Activated naive CD8-positive, alpha-beta T cell (primary cell): Measurements from ENCODE around the gene CPT1B.

ENCODE experiments used
- H3K27ac Mint-ChIP-seq: one replicate; pipeline ENCODE4 v1.8.0; 2021; ENCODE audit warnings: mixed read lengths
- H3K27me3 Mint-ChIP-seq: one replicate; pipeline ENCODE4 v1.8.0; 2021; ENCODE audit warnings: mixed read lengths
- H3K36me3 Mint-ChIP-seq: one replicate; pipeline ENCODE4 v1.8.0; 2021; ENCODE audit warnings: mixed read lengths
- H3K4me1 Mint-ChIP-seq: one replicate; pipeline ENCODE4 v1.8.0; 2021; ENCODE audit warnings: low read depth, mixed read lengths
- H3K4me3 Mint-ChIP-seq: one replicate; pipeline ENCODE4 v1.8.0; 2021; ENCODE audit warnings: mild to moderate bottlenecking, mixed read lengths
- H3K9me3 Mint-ChIP-seq: one replicate; pipeline ENCODE4 v1.8.0; 2021; ENCODE audit warnings: low read depth, mixed read lengths

The CPT1B gene

DNA sequence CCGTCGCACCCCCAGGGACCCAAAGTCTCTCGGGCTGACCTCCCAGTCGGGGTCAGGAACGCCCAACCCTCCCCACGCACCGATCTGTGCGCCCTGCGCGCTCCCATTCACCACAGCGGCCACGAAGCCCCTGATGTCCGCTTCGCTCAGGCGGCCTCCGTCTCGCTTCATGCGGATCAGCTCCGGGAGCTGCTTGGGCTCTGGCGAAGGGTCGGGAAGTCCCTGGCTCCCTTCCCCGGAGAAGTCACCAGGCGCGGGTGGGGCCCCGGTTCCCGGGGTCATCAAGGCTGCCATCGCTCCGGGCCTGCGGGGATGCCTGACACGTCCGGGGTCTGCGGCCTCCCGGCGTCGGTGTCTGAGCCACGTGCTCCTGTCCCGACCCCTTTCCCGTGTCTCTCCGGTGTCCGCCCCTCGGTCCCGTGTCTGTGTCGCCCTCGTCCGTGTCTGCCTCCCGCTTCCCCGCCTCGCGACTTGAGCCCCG, 48.8 kb downstream of the CPT1B start:
- H3K4me3 Mint-ChIP-seq, result peak overlapping the region; percentile 61
- H3K27ac Mint-ChIP-seq, result no peak overlapping the region
- peaks cover 2% of the 10 kb centered on the region for H3K36me3 Mint-ChIP-seq
- H3K4me1 Mint-ChIP-seq, result peaks cover 37% of the 10 kb centered on the region
- no peaks in the 10 kb centered on the region for H3K27me3 Mint-ChIP-seq
- no peaks in the 10 kb centered on the region for H3K9me3 Mint-ChIP-seq

DNA sequence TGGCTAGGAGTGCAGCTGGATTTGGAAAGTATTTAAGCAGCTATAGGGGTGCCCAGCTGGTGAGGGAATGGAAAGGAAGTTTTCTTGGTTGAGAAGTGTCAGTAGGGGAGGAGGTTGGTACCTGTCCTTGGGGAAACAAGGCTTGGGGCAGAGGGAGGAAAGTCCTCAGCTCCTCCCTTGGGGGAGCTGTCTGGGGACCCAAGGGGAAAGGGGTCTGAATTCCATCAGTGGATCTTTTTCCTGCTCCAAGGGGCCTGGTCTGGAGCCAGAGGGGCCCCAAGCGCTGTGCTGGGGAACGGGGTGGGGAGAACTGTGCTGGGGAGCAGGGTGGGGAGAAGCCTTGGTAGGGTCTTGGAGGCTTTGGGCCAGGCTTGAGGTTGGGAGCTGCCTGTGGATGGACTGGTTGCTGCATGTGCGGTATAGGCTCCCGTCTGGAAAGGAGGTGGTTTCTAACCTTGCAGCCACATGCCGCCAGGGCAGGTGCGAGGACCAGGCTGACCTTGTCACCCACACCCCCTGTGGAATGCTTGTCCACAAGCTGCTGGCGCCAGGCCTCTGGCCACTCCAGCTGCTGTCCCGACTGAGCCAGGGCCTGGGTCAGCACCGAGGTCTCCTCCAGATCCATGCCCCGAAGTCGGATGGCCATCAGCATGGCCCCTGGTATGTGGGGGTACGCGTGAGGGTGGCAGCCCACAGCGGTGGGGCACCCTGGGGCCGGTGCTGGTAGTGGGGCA, 49.4 kb downstream of the CPT1B start:
- H3K27ac Mint-ChIP-seq, result peak overlapping the region; percentile 80

GRCh38 chr22:50527921-50528681, 50.1 kb downstream of the CPT1B start:
- Mint-ChIP-seq H3K4me1 (peaks cover 27% of the 10 kb centered on the region), H3K36me3 (peaks cover 2% of the 10 kb centered on the region), H3K4me3 (peak overlapping the region; percentile 77), H3K27ac (peak overlapping the region; percentile 80), H3K27me3 (no peaks in the 10 kb centered on the region), H3K9me3 (no peaks in the 10 kb centered on the region)

More for the DNA sequence above, 49.4 kb downstream of the CPT1B start:
- no peaks in the 10 kb centered on the region for H3K27me3 Mint-ChIP-seq
- H3K9me3 Mint-ChIP-seq, result no peaks in the 10 kb centered on the region
- H3K4me1 Mint-ChIP-seq, result peaks cover 33% of the 10 kb centered on the region
- H3K36me3 Mint-ChIP-seq, result peaks cover 2% of the 10 kb centered on the region
- peak overlapping the region; percentile 77 for H3K4me3 Mint-ChIP-seq

- no peaks in the 10 kb centered on the region for H3K27me3 Mint-ChIP-seq
- H3K4me1 Mint-ChIP-seq, result peaks cover 23% of the 10 kb centered on the region
- peak overlapping the region; percentile 80 for H3K27ac Mint-ChIP-seq
- H3K4me3 Mint-ChIP-seq, result peak overlapping the region; percentile 77
- H3K9me3 Mint-ChIP-seq, result no peaks in the 10 kb centered on the region
- H3K36me3 Mint-ChIP-seq, result peaks cover 2% of the 10 kb centered on the region
Measured at GRCh38 chr22:50526834-50527801, 51.1 kb downstream of the CPT1B start.

GRCh38 chr22:50526108-50526833, 52.0 kb downstream of the CPT1B start:
- Mint-ChIP-seq H3K9me3 (no peaks in the 10 kb centered on the region), H3K27me3 (no peaks in the 10 kb centered on the region), H3K4me3 (peak overlapping the region; percentile 77), H3K36me3 (peaks cover 2% of the 10 kb centered on the region), H3K27ac (peak overlapping the region; percentile 80), H3K4me1 (peaks cover 23% of the 10 kb centered on the region)

GRCh38 chr22:50525858-50526107, 52.4 kb downstream of the CPT1B start:
- Mint-ChIP-seq H3K27me3 (no peaks in the 10 kb centered on the region), H3K4me3 (peak overlapping the region; percentile 90), H3K27ac (peak overlapping the region; percentile 61), H3K4me1 (peaks cover 23% of the 10 kb centered on the region), H3K9me3 (no peaks in the 10 kb centered on the region), H3K36me3 (peaks cover 2% of the 10 kb centered on the region)

- peak within 1 kb of the TSS; percentile 61 for H3K27ac Mint-ChIP-seq
- H3K4me1 Mint-ChIP-seq, result peaks cover 23% of the 10 kb centered on the region
- peaks cover 2% of the 10 kb centered on the region for H3K36me3 Mint-ChIP-seq
- H3K4me3 Mint-ChIP-seq, result peak within 1 kb of the TSS; percentile 90
- no peaks in the 10 kb centered on the region for H3K27me3 Mint-ChIP-seq
- H3K9me3 Mint-ChIP-seq, result no peaks in the 10 kb centered on the region
Measured at GRCh38 chr22:50525104-50525857, 52.9 kb downstream of the CPT1B start, which contains the start of gene SCO2. Gene SCO2, minus strand, starts transcription at chr22:50525598. Its CDS starts 1,187 bp downstream, at chr22:50524411.

DNA sequence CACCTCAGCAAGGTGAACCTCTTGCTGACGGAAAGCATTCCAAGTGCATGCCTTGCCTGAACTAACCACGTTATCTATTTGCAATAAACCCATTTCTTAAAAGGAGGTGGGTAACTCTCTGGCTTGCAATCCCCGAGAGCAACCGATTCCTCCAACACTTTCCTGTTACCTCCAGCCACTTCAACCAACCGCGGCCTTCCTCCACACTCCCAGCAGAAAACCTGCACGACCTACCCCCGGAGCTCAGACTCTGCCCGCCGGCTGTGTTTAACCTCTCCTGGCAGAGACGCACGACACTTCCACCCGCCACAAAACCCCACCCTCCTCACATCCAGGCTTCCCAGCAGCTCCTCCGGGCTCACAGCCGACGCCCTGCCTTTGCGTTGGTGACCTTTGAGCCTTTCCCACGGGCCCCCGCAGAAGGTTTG, 53.5 kb downstream of the CPT1B start:
- Mint-ChIP-seq H3K27ac (peak overlapping the region; percentile 59), H3K27me3 (no peaks in the 10 kb centered on the region), H3K9me3 (no peaks in the 10 kb centered on the region), H3K36me3 (peaks cover 2% of the 10 kb centered on the region), H3K4me3 (peak overlapping the region; percentile 90), H3K4me1 (peaks cover 23% of the 10 kb centered on the region)

DNA sequence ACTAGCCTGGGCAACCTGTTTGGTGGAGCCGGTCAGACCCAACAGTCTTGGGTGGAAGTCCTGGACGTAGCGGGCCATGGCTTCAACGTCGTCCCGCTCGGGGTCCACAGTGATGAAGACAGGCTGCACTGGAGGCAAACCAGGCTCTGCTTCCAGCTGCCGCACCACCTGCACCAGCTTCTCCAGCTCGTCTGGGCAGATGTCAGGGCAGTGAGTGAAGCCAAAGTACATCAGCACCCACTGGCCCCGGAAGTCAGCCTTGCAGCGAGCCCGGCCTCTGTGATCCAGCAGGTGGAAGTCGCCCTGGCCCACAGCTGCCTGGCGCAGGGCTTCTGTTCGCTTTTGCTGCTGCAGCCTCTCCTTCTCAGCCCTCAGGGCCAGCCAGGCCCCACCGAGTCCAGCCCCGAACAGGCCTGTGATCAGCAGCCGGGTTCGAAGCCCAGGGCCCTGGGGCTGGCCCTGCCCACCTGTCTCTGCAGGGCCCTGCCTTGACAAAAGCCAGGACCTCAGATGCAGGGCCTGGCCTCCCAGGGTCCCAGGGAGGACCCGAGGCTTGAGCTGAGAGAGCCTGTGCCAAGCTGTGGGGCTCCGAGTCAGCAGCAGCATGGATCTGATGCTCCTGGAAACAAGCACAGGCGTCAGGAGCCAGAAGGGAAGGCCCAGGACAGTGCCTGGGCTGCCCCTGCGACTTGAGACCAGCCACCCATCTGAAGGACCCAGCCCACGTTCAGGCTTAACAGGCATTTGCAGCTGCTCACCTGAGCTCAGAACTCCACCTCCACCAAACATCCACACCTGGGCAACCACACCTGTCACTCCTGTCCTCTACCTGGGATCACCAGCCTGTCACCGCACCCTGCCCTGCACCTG, 54.2 kb downstream of the CPT1B start:
- Mint-ChIP-seq H3K4me1 (peaks cover 23% of the 10 kb centered on the region), H3K36me3 (peaks cover 2% of the 10 kb centered on the region), H3K4me3 (peak overlapping the region; percentile 90), H3K27ac (peak overlapping the region; percentile 59), H3K27me3 (no peaks in the 10 kb centered on the region), H3K9me3 (no peaks in the 10 kb centered on the region)

DNA sequence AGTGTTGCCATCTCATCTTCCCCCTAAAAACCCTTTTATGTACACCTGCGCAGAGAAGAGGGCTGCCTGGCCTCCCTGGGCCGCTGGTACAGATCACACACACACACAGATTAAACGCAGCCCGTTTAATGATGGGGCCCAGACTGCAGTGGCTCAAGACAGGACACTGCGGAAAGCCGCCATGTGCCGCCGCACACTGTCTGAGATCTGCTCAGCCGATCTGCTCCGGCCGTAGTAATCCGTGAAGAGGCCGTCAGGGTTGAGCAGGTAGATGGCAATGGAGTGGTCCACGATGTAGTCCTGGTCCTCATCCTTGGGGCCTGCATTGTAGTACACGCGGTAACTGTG, 54.8 kb downstream of the CPT1B start:
- Mint-ChIP-seq H3K36me3 (peaks cover 2% of the 10 kb centered on the region), H3K27me3 (no peaks in the 10 kb centered on the region), H3K27ac (no peak overlapping the region), H3K4me1 (peaks cover 21% of the 10 kb centered on the region), H3K9me3 (no peaks in the 10 kb centered on the region), H3K4me3 (peak overlapping the region; percentile 35)

DNA sequence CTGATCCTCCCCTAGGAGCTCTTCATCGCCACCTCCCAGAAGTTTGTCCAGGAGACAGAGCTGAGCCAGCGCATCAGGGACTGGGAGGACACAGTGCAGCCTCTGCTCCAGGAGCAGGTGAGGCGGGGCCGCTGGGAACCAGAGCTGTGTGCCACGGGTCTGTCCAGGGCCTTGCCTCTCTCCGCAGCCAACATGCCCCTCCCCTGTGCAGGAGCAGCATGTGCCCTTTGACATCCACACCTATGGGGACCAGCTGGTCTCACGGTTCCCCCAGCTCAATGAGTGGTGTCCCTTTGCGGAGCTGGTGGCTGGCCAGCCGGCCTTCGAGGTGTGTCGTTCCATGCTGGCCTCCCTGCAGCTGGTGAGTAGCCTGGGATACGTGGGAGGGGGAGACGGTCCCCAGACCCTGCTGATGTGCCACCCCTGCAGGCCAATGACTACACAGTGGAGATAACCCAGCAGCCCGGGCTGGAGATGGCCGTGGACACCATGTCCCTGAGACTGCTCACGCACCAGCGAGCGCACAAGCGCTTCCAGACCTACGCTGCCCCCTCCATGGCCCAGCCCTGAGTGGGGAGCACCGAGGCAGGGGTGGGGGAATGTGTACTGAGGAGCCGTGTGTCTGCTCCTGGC, 55.3 kb downstream of the CPT1B start:
- Mint-ChIP-seq H3K27me3 (no peaks in the 10 kb centered on the region), H3K9me3 (no peaks in the 10 kb centered on the region), H3K36me3 (peaks cover 2% of the 10 kb centered on the region), H3K4me1 (peaks cover 17% of the 10 kb centered on the region), H3K4me3 (peak overlapping the region; percentile 35), H3K27ac (no peak overlapping the region)

DNA sequence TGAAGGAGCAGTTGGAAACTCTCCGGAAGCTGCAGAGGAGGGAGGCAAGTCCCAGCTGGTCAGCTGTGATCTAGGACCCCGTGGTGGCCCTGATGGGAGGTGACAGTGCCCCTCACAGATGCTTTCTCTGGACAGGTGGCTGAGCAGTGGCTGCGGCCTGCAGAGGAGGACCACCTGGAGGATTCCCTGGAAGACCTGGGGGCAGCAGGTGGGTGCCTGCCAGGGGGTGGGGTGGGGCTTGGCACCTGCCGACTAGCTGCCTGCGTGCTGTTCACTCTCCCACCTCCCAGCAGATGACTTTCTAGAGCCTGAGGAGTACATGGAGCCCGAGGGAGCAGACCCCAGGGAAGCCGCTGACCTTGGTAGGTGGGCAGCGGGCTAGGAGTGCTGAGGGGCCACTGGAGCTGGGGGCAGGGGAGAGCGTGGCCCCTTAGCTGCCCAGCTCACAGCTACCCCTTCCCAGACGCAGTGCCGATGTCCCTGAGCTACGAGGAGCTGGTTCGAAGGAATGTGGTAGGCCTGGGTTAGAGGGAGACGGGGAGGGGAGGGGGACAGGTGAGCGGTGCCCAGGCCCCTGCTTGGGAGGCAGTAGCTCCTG, 55.9 kb downstream of the CPT1B start:
- Mint-ChIP-seq H3K4me3 (no peak overlapping the region), H3K4me1 (peaks cover 12% of the 10 kb centered on the region), H3K36me3 (peaks cover 2% of the 10 kb centered on the region)

More for the DNA sequence above, 55.9 kb downstream of the CPT1B start:
- no peak overlapping the region for H3K27ac Mint-ChIP-seq
- no peaks in the 10 kb centered on the region for H3K27me3 Mint-ChIP-seq
- no peaks in the 10 kb centered on the region for H3K9me3 Mint-ChIP-seq
